Mucosa of rectum (tissue), 2 donors: Measurements from ENCODE around the gene RFX8.

Experiments used
- H3K27ac ChIP-seq, 2 donors: one replicate each; pipeline ENCODE4 v1.7.0; 2013; ENCODE audit warnings: inconsistent platforms in 2 of 2, low read depth in 2 of 2, low read length in 2 of 2
- H3K27me3 ChIP-seq, 2 donors: one replicate each; pipeline ENCODE4 v1.7.0; 2013; ENCODE audit warnings: low read length in 2 of 2; ENCODE audit not compliant: control insufficient read depth in 2 of 2, insufficient read depth in 2 of 2
- H3K36me3 ChIP-seq, 2 donors: one replicate each; pipeline ENCODE4 v1.7.0; 2013; ENCODE audit warnings: low read length in 2 of 2; ENCODE audit not compliant: control insufficient read depth in 2 of 2, insufficient read depth in 2 of 2
- H3K4me1 ChIP-seq, 2 donors: one replicate each; pipeline ENCODE4 v1.7.0; 2013; ENCODE audit warnings: low read length in 2 of 2, mild to moderate bottlenecking in 1 of 2; ENCODE audit not compliant: control insufficient read depth in 2 of 2, insufficient read depth in 2 of 2
- H3K4me3 ChIP-seq, 2 donors: one replicate each; pipeline ENCODE4 v1.7.0; 2013; ENCODE audit warnings: low read length in 2 of 2
- H3K9ac ChIP-seq, 2 donors: one replicate each; pipeline ENCODE4 v1.7.0; 2013; ENCODE audit warnings: low read length in 2 of 2, low read depth in 1 of 2, mild to moderate bottlenecking in 1 of 2
- H3K9me3 ChIP-seq, 2 donors: one replicate each; pipeline ENCODE4 v1.7.0; 2013; ENCODE audit warnings: low read length in 2 of 2; ENCODE audit not compliant: control insufficient read depth in 2 of 2
- donor health status: healthy.
- donor health status: Normal muscosa, but diverticular disease.

Gene RFX8

DNA sequence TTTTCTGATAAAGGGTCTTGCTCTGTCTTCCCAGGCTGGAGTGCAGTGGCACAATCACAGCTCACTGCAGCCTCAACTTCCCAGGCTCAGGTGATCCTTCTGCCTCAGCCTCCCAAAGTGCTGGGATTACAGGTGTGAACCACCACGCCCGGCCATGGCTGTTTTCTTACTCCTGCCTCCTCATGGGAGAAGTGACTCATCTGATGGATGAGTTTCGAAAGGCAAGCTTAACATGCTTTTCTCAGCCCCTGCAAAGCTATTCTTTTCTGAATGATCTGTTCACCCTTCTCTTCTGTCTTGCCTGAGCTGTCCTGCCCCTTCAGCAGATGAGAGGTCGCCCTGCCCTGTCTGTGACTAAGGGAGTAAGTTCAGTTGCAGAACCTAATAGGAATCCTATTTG lies 86.7 kb downstream of the RFX8 start:
- Histone ChIP-seq H3K9ac (no peak overlapping the region), H3K4me3 (no peak overlapping the region), H3K27ac (no peak overlapping the region), H3K4me1 (peaks cover 6 to 13% of the 10 kb centered on the region in 2 donors), H3K9me3 (no peaks in the 10 kb centered on the region), H3K36me3 (no peaks in the 10 kb centered on the region), H3K27me3 (peaks cover 23 to 30% of the 10 kb centered on the region in 2 donors)

DNA sequence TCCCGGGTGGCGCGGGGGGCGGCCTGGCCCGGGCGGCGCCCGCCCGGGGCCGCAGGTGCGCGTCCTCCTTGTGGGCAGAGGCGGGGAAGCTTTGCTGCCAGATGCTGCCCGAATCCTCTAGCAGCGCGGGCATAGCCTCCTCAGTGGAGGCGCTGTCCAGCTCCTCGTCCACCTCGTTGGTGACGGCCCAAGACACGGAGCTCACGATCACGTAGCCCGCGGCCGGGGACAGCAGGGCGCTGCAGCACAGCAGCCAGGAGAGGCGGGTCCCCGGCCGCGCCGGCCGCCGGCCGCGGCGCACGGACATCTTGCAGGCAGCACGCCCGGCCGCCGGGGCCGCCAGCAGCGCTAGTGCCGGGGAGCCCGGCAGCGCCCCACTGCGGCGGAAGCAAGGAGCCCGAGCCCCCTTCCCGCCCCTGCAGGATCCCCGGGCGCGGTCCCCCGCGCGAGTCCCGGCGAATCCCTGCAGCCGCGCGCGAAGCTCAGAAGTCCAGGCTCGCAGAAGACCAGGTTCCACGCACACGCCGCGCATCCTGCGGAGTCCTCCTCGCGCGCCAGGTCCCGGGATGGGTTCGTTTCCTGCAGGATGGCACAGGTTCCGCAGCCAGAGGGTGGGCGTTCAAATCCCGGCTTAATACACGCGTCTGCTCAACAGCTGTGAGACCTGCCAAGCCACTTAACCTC lies 87.6 kb downstream of the RFX8 start, which contains the start of gene CREG2:
CREG2 (minus strand) TSS at position 353 of the 684 bp plus-strand sequence; CDS start at position 307, 46 bp downstream.
- peaks cover 23 to 30% of the 10 kb centered on the region in 2 donors for H3K27me3 ChIP-seq
- H3K9me3 ChIP-seq: no peaks in the 10 kb centered on the region
- H3K4me1 ChIP-seq: peaks cover 6 to 13% of the 10 kb centered on the region in 2 donors
- H3K36me3 ChIP-seq: no peaks in the 10 kb centered on the region
- no peak within 1 kb of the TSS for H3K9ac ChIP-seq
- no peak within 1 kb of the TSS for H3K27ac ChIP-seq
- peak within 1 kb of the TSS; percentile 54 to 57 for H3K4me3 ChIP-seq

DNA sequence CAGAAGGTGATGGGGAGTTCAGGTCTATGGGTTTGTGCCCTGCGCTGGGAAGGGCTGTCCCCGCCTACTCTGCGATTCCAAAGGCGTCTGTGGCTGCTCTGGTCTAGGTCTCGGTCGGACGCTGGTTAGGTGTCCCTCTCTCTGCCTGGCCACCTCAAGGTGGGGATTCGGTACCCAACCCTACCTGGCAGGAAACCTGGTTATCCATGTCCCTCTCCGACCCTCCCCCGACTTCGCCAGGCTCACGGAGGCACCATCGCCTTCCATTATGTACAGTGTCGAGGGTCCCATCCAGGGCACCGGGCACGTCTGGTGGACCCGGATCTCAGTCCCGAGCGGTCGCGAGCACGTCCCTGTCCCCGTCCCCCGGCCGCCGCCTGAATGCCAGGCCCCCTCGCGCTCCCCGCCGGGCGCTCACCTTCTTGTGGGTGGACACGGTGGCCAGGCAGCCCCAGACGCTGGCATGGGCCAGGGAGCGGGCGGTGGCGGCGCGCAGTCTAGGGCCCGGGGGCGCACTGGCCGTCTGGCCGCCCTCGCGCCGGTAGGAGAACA lies 88.2 kb downstream of the RFX8 start:
- H3K9me3 ChIP-seq: no peaks in the 10 kb centered on the region
- H3K9ac ChIP-seq: no peak overlapping the region
- no peaks in the 10 kb centered on the region for H3K36me3 ChIP-seq
- H3K4me1 ChIP-seq: peaks cover 6 to 13% of the 10 kb centered on the region in 2 donors
- H3K27me3 ChIP-seq: peaks cover 23 to 30% of the 10 kb centered on the region in 2 donors
- H3K27ac ChIP-seq: no peak overlapping the region
- H3K4me3 ChIP-seq: peak overlapping the region; percentile 54 to 57

GRCh38 chr2:101383016-101383541 lies 91.8 kb downstream of the RFX8 start:
- no peak overlapping the region for H3K27ac ChIP-seq
- H3K4me3 ChIP-seq: no peak overlapping the region
- peaks cover 6 to 13% of the 10 kb centered on the region in 2 donors for H3K4me1 ChIP-seq
- H3K9ac ChIP-seq: no peak overlapping the region
- H3K9me3 ChIP-seq: no peaks in the 10 kb centered on the region
- H3K36me3 ChIP-seq: no peaks in the 10 kb centered on the region
- H3K27me3 ChIP-seq: peaks cover 20 to 25% of the 10 kb centered on the region in 2 donors

DNA sequence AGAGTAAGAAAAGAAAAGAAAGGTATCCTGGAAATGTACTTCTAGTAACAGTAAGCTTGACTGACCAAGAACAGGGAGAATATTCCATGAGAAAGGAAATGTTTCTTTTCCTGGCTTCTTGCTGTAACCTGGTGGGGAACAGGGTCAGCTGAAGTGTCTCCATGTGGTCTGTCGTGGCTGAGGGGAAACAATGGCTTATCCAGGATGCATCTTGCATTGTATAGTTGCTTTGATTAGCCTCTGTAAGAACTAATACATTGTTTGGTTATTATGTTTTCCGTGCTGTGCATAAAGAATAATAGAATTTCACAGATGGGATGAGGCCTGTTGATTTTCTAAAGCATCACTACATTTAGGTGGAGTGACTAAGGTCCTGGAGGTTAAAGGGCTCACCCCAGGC lies 92.5 kb downstream of the RFX8 start:
- Histone ChIP-seq H3K9ac (no peak overlapping the region), H3K27ac (no peak overlapping the region), H3K4me3 (no peak overlapping the region), H3K9me3 (no peaks in the 10 kb centered on the region), H3K36me3 (no peaks in the 10 kb centered on the region), H3K27me3 (peaks cover 13 to 20% of the 10 kb centered on the region in 2 donors), H3K4me1 (peaks cover 4 to 10% of the 10 kb centered on the region in 2 donors)

DNA sequence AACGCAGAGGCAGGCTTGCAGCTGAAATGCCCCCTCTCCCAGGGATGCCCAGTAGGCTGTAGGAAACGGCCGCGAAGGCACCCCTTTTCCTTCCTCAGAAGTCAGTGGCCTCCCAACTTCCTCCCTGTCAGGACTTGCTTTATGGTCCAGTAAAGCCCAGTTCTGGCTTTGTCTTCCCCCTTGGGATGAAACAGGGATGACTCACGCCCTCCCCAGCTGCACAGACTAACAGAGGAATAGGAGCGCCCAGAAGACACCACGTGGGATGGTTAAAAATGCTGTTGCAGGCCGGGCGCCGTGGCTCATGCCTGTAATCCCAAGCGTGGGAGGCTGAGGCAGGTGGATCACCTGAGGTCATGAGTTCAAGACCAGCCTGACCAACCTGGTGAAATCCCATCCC lies 94.5 kb downstream of the RFX8 start:
- Histone ChIP-seq H3K4me1 (no peaks in the 10 kb centered on the region), H3K9ac (no peak overlapping the region), H3K27me3 (peaks cover 4 to 6% of the 10 kb centered on the region in 2 donors), H3K36me3 (no peaks in the 10 kb centered on the region), H3K9me3 (no peaks in the 10 kb centered on the region), H3K4me3 (no peak overlapping the region), H3K27ac (no peak overlapping the region)

DNA sequence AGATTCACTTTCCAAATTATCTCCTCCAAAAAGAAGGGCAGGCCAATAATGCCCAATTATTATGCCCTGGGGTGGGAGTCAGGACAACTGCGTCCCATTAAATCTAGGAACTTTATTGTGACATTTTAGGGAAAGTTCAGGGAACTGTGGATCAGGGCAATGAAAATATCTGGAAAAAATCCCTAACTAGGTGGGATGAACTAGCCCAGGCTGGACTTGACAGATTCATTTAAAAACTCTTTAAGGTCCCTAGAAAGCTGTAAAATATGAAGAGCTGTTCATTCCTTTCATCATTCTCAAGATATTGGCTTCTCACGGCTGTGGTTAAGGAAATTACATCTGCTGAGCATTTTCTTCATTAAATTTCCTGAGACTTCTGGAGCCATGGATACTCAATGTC lies 95.8 kb downstream of the RFX8 start:
- Histone ChIP-seq H3K36me3 (no peaks in the 10 kb centered on the region), H3K9ac (no peak overlapping the region), H3K4me3 (no peak overlapping the region), H3K27ac (no peak overlapping the region), H3K27me3 (peaks cover 4 to 6% of the 10 kb centered on the region in 2 donors), H3K4me1 (no peaks in the 10 kb centered on the region), H3K9me3 (no peaks in the 10 kb centered on the region)

DNA sequence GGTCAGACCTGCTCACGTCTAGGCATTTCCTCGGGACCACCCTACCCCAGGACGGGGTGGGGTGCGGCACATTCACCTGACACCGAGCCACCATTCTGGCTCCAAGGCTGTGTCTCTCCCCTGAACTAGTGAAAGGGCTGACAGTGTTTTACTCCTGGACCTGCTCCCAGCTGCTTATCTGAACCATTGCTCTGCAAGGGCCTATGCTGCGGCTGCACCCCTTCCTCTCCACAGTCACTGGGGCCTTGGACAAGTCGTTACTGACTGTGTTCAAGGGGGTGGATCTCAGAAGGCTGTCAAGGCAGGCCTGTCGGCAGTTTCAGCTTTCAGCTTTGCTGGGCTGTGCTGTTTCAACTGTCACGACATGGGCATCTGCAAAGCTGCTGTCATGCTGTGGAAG lies 99.3 kb downstream of the RFX8 start:
- no peaks in the 10 kb centered on the region for H3K27me3 ChIP-seq
- no peaks in the 10 kb centered on the region for H3K4me1 ChIP-seq
- H3K36me3 ChIP-seq: no peaks in the 10 kb centered on the region
- H3K9me3 ChIP-seq: peaks cover 0 to 4% of the 10 kb centered on the region in 2 donors
- H3K27ac ChIP-seq: no peak overlapping the region
- no peak overlapping the region for H3K4me3 ChIP-seq
- no peak overlapping the region for H3K9ac ChIP-seq

GRCh38 chr2:101374821-101375561 lies 99.9 kb downstream of the RFX8 start:
- no peaks in the 10 kb centered on the region for H3K36me3 ChIP-seq
- no peaks in the 10 kb centered on the region for H3K4me1 ChIP-seq
- H3K9ac ChIP-seq: no peak overlapping the region
- no peaks in the 10 kb centered on the region for H3K27me3 ChIP-seq
- H3K9me3 ChIP-seq: peaks cover 0 to 4% of the 10 kb centered on the region in 2 donors
- no peak overlapping the region for H3K27ac ChIP-seq
- H3K4me3 ChIP-seq: no peak overlapping the region

- H3K9ac ChIP-seq: no peak overlapping the region
- no peaks in the 10 kb centered on the region for H3K36me3 ChIP-seq
- H3K4me1 ChIP-seq: no peaks in the 10 kb centered on the region
- H3K27ac ChIP-seq: no peak overlapping the region
- H3K27me3 ChIP-seq: no peaks in the 10 kb centered on the region
- H3K4me3 ChIP-seq: no peak overlapping the region
- peaks cover 0 to 4% of the 10 kb centered on the region in 2 donors for H3K9me3 ChIP-seq
These were observed 102.1 kb downstream of the RFX8 start for GRCh38 chr2:101372792-101373191.
